Body of pancreas (tissue), 4 donors: Measurements from ENCODE around the gene RAB1B.

Source experiments
- CTCF ChIP-seq, 7 experiments: fragments of 450-650 bp in 4 of 7; fragments of 200-600 bp in 3 of 7; sonication (generic) in 3 of 7; IDR thresholded peaks; one replicate each; pipeline ENCODE4 v1.5.1; 2016 to 2019; ENCODE audit warnings: antibody characterized with exemption in 7 of 7
- POLR2A ChIP-seq, 3 donors: fragments of 450-650 bp; IDR thresholded peaks; one replicate each; pipeline ENCODE4 v1.6.1; 2016; ENCODE audit warnings: antibody characterized with exemption in 3 of 3, mild to moderate bottlenecking in 2 of 3

- no peak for TF ChIP-seq CTCF (IDR thresholded peaks at IDR 0.05)
- no peak for TF ChIP-seq POLR2A (IDR thresholded peaks at IDR 0.05)
Observed at GRCh38 chr11:66310324-66310723, 41.9 kb downstream of the RAB1B start.
